GM12878 (cell line): ENCODE data around the gene SH3BP5. TPM values are rescaled to one million over a fixed set of nuclear protein-coding genes. Genes with fewer than 3 reads are reported as not detected.

Experiments used
- BACH1 ChIP-seq: fragments of 450-650 bp; IDR thresholded peaks from 2 replicates; pipeline ENCODE4 v1.6.1; 2017; ENCODE audit warnings: mild to moderate bottlenecking, borderline replicate concordance
- CHD1 ChIP-seq: IDR thresholded peaks from 2 replicates; pipeline ENCODE4 v1.6.1; 2012; ENCODE audit warnings: low read depth, low read length, improper control_type of control experiment
- DPF2 ChIP-seq: fragments of 450-650 bp; IDR thresholded peaks from 2 replicates; pipeline ENCODE4 v1.6.1; 2017; ENCODE audit warnings: mild to moderate bottlenecking
- E2F4 ChIP-seq: IDR thresholded peaks from 2 replicates; pipeline ENCODE4 v1.6.1; 2012; ENCODE audit warnings: low read depth, low read length, improper control_type of control experiment
- EP300 ChIP-seq, 2 experiments: fragments of 150-350 bp in 1 of 2; IDR thresholded peaks; 2 replicates each; pipeline ENCODE4 v1.6.1; 2011 to 2012; ENCODE audit warnings: low read depth in 2 of 2, low read length in 2 of 2, borderline replicate concordance in 1 of 2, improper control_type of control experiment in 1 of 2, inconsistent platforms in 1 of 2; ENCODE audit not compliant: control insufficient read depth in 1 of 2
- FOS ChIP-seq: IDR thresholded peaks from 3 replicates; pipeline ENCODE4 v1.6.1; 2011; ENCODE audit warnings: borderline replicate concordance; ENCODE audit not compliant: insufficient read length; ENCODE audit errors: extremely low read depth
- IRF3 ChIP-seq: fragments of 450-650 bp; IDR thresholded peaks from 2 replicates; pipeline ENCODE4 v1.6.1; 2014; ENCODE audit warnings: mild to moderate bottlenecking
- MAX ChIP-seq: IDR thresholded peaks from 2 replicates; pipeline ENCODE4 v1.6.1; 2012; ENCODE audit warnings: low read depth, low read length, improper control_type of control experiment
- MTA3 ChIP-seq: IDR thresholded peaks from 2 replicates; pipeline ENCODE4 v1.6.1; 2012; ENCODE audit warnings: low read length, inconsistent platforms, borderline replicate concordance
- MXI1 ChIP-seq: fragments of 150-350 bp; IDR thresholded peaks from 2 replicates; pipeline ENCODE4 v1.6.1; 2011; ENCODE audit warnings: low read depth, mild to moderate bottlenecking, inconsistent platforms, low read length, improper control_type of control experiment
- NFYB ChIP-seq: IDR thresholded peaks from 2 replicates; pipeline ENCODE4 v1.6.1; 2011; ENCODE audit warnings: low read depth, mild to moderate bottlenecking, low read length, improper control_type of control experiment, moderate library complexity; ENCODE audit not compliant: insufficient read depth
- NR2F1 ChIP-seq: fragments of 450-650 bp; conservative IDR thresholded peaks from 2 replicates; pipeline ENCODE4 v1.6.1; 2017; ENCODE audit warnings: mild to moderate bottlenecking
- RAD21 ChIP-seq: IDR thresholded peaks from 2 replicates; pipeline ENCODE4 v1.6.1; 2011; ENCODE audit warnings: mild to moderate bottlenecking, low read depth, low read length, moderate library complexity; ENCODE audit not compliant: insufficient read depth
- SMAD1 ChIP-seq: fragments of 450-650 bp; IDR thresholded peaks from 2 replicates; pipeline ENCODE4 v1.6.1; 2018; ENCODE audit warnings: mild to moderate bottlenecking, low read depth; ENCODE audit not compliant: partially characterized antibody
- ZNF217 ChIP-seq: fragments of 450-650 bp; IDR thresholded peaks from 2 replicates; pipeline ENCODE4 v1.6.1; 2017; ENCODE audit warnings: antibody characterized with exemption, mild to moderate bottlenecking
- ZNF384 ChIP-seq: IDR thresholded peaks from 2 replicates; pipeline ENCODE4 v1.6.1; 2012; ENCODE audit warnings: low read depth, mild to moderate bottlenecking, low read length, improper control_type of control experiment, borderline replicate concordance
- polyA plus RNA-seq, 11 experiments: library from polyadenylated mRNA; depleted of rRNA in 4 of 11; unstranded in 6 of 11; stranded (reverse) in 5 of 11; fragments of >200 nt; fragmentation: Nextera tagmentation in 4 of 11; fragmentation: Illumina TruSeq in 1 of 11; extraction: Ambion mirVana in 4 of 11; extraction: Trizol in 1 of 11; gene quantifications; 1 replicate in 1 of 11; 2 replicates in 10 of 11; pipeline versions ENCODE4 v1.2.1 to v1.2.3, GENCODE V29; 2011 to 2016; ENCODE audit warnings: inconsistent platforms in 2 of 11, missing spikeins in 2 of 11, low read depth in 1 of 11
- total RNA-seq, 4 experiments: library from RNA; depleted of rRNA in 3 of 4; stranded (reverse); fragments of >200 nt in 3 of 4; fragmentation: Illumina TruSeq in 1 of 4; extraction: Trizol in 1 of 4; gene quantifications; 2 replicates each; pipeline versions ENCODE4 v1.2.1 to v1.2.3, GENCODE V29; 2013 to 2021
- TF ChIP-seq, protein P1 (sequence below): IDR thresholded peaks from 2 replicates; pipeline ENCODE4 v1.6.1; 2012; ENCODE audit warnings: mild to moderate bottlenecking, low read depth, low read length
- TF ChIP-seq, protein P2 (sequence below): fragments of 450-650 bp; IDR thresholded peaks from 2 replicates; pipeline ENCODE4 v1.6.1; 2017; ENCODE audit warnings: antibody characterized with exemption, mild to moderate bottlenecking, moderate library complexity
- TF ChIP-seq, protein P3 (sequence below): IDR thresholded peaks from 2 replicates; pipeline ENCODE4 v1.6.1; 2011; ENCODE audit warnings: mild to moderate bottlenecking, low read depth, low read length, moderate library complexity; ENCODE audit not compliant: insufficient replicate concordance

Gene SH3BP5
- total and polyA plus RNA-seq, 10 of the 15 experiments (the other 5 are each of a cell fraction or from before 2014, with no cell fraction given) = 14.9 to 87.5 (median 43.7) TPM

DNA sequence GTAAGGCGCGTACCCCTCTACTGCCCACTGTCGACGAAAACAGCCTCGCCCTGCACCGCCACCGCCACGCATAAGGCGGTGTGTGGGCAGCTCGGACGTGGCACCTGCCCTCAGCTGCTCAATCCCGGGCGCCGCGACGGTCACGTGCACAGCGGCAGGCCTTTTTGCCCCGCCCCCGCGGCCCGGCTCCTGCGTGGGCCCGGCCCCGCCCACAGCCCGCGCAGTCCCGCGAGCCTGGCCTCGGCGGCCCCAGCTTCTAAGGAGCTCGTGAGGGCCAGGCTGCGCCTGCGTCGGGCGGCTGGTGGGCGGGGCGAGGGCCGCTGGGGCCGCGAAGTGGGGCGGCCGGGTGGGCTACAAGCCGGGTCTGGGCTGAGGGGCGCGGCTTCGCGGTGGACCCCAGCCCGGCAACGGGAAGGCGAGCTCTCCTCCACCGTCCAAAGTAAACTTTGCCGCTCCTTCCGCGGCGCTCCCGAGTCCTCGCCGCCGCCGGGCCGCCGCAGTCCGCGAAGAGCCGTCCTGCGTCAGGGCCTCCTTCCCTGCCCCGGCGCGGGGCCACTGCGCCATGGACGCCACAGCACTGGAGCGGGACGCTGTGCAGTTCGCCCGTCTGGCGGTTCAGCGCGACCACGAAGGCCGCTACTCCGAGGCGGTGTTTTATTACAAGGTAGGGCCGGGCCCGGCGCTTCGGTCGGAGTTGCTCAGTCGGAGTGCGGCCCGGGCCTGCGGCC lies 126.3 kb downstream of the SH3BP5 start, which contains the start of gene CAPN7 (continued):
- TF ChIP-seq, protein P1, sequence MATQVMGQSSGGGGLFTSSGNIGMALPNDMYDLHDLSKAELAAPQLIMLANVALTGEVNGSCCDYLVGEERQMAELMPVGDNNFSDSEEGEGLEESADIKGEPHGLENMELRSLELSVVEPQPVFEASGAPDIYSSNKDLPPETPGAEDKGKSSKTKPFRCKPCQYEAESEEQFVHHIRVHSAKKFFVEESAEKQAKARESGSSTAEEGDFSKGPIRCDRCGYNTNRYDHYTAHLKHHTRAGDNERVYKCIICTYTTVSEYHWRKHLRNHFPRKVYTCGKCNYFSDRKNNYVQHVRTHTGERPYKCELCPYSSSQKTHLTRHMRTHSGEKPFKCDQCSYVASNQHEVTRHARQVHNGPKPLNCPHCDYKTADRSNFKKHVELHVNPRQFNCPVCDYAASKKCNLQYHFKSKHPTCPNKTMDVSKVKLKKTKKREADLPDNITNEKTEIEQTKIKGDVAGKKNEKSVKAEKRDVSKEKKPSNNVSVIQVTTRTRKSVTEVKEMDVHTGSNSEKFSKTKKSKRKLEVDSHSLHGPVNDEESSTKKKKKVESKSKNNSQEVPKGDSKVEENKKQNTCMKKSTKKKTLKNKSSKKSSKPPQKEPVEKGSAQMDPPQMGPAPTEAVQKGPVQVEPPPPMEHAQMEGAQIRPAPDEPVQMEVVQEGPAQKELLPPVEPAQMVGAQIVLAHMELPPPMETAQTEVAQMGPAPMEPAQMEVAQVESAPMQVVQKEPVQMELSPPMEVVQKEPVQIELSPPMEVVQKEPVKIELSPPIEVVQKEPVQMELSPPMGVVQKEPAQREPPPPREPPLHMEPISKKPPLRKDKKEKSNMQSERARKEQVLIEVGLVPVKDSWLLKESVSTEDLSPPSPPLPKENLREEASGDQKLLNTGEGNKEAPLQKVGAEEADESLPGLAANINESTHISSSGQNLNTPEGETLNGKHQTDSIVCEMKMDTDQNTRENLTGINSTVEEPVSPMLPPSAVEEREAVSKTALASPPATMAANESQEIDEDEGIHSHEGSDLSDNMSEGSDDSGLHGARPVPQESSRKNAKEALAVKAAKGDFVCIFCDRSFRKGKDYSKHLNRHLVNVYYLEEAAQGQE = no peak
- TF ChIP-seq BACH1 (peak; percentile 91), RAD21 (no peak), SMAD1 (no peak), MAX (peak; percentile 86), FOS (no peak), E2F4 (no peak), DPF2 (peak; percentile 69), ZNF384 (peak; percentile 54), CHD1 (no peak), NFYB (peak; percentile 19; the same call in 1 of the 2 replicates), MXI1 (peak; percentile 89), ZNF217 (peak; percentile 22; the same call in 1 of the 2 replicates), NR2F1 (peak; percentile 74), MTA3 (no peak), EP300 (IDR thresholded peaks at IDR 0.05; ENCODE audit: borderline replicate concordance in 1 of 2, control insufficient read depth in 1 of 2, low read depth in 2 of 2, low read length in 2 of 2) (no peak), IRF3 (no peak)
- TF ChIP-seq, protein P2, sequence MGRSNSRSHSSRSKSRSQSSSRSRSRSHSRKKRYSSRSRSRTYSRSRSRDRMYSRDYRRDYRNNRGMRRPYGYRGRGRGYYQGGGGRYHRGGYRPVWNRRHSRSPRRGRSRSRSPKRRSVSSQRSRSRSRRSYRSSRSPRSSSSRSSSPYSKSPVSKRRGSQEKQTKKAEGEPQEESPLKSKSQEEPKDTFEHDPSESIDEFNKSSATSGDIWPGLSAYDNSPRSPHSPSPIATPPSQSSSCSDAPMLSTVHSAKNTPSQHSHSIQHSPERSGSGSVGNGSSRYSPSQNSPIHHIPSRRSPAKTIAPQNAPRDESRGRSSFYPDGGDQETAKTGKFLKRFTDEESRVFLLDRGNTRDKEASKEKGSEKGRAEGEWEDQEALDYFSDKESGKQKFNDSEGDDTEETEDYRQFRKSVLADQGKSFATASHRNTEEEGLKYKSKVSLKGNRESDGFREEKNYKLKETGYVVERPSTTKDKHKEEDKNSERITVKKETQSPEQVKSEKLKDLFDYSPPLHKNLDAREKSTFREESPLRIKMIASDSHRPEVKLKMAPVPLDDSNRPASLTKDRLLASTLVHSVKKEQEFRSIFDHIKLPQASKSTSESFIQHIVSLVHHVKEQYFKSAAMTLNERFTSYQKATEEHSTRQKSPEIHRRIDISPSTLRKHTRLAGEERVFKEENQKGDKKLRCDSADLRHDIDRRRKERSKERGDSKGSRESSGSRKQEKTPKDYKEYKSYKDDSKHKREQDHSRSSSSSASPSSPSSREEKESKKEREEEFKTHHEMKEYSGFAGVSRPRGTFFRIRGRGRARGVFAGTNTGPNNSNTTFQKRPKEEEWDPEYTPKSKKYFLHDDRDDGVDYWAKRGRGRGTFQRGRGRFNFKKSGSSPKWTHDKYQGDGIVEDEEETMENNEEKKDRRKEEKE = no peak; the same call in 1 of the 2 replicates
- TF ChIP-seq, protein P3, sequence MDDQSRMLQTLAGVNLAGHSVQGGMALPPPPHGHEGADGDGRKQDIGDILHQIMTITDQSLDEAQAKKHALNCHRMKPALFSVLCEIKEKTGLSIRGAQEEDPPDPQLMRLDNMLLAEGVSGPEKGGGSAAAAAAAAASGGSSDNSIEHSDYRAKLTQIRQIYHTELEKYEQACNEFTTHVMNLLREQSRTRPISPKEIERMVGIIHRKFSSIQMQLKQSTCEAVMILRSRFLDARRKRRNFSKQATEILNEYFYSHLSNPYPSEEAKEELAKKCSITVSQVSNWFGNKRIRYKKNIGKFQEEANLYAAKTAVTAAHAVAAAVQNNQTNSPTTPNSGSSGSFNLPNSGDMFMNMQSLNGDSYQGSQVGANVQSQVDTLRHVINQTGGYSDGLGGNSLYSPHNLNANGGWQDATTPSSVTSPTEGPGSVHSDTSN = no peak
